Anterior cingulate cortex (tissue), 58 donors: Measurements from ENCODE around the gene CPZ.

Experiments used
- DNase-seq, 58 donors: peaks; one replicate each; lab custom pipeline; 2025; lab: John Stamatoyannopoulos, UW

The CPZ gene

GRCh38 chr4:8593264-8594096 is 915 bp downstream of the CPZ start:
- DNase-seq = no peak

- peak in 25 of 58 donors; percentile 7 to 58 (median 21) for DNase-seq
Measured at GRCh38 chr4:8594097-8595038, 1.8 kb downstream of the CPZ start.

- no peak for DNase-seq
Measured at GRCh38 chr4:8595237-8596087, 2.9 kb downstream of the CPZ start.

- no peak for DNase-seq
Measured at GRCh38 chr4:8596891-8597290, 4.3 kb downstream of the CPZ start.

- DNase-seq = no peak
Measured at GRCh38 chr4:8597319-8597718, 4.8 kb downstream of the CPZ start.

GRCh38 chr4:8597791-8598190 is 5.2 kb downstream of the CPZ start:
- DNase-seq = no peak

- DNase-seq = no peak
Measured at GRCh38 chr4:8598391-8599090, 6.0 kb downstream of the CPZ start.

GRCh38 chr4:8599091-8599460 is 6.5 kb downstream of the CPZ start:
- no peak for DNase-seq

GRCh38 chr4:8599657-8600056 is 7.1 kb downstream of the CPZ start:
- DNase-seq = peak in 1 of 58 donors; percentile 10

- no peak for DNase-seq
Measured at GRCh38 chr4:8600266-8600665, 7.7 kb downstream of the CPZ start.

- no peak for DNase-seq
Measured at GRCh38 chr4:8600686-8601085, 8.1 kb downstream of the CPZ start.

GRCh38 chr4:8601086-8601485 is 8.5 kb downstream of the CPZ start:
- no peak for DNase-seq

- no peak for DNase-seq
Measured at GRCh38 chr4:8601556-8601955, 9.0 kb downstream of the CPZ start.

GRCh38 chr4:8602686-8603430 is 10.3 kb downstream of the CPZ start:
- no peak for DNase-seq

- DNase-seq = no peak
Measured at GRCh38 chr4:8603931-8604330, 11.4 kb downstream of the CPZ start.

GRCh38 chr4:8605289-8605688 is 12.7 kb downstream of the CPZ start:
- DNase-seq = no peak

GRCh38 chr4:8606476-8606875 is 13.9 kb downstream of the CPZ start:
- no peak for DNase-seq

- DNase-seq = no peak
Measured at GRCh38 chr4:8606966-8607365, 14.4 kb downstream of the CPZ start.
